DND-41 (cell line): ENCODE measurements around the gene CD99L2.
"Not testable (repeated sequence)": the region's sequence is repeated elsewhere in the genome, so short reads cannot be mapped to it uniquely, and the experiment has no call there.

Source experiments
- ATAC-seq: fragments of 200-7000 bp; cut with Tn5 transposase; 3 replicates; pipeline ENCODE4 v1.9.1; 2021; ENCODE audit warnings: low read depth; ENCODE audit not compliant: insufficient read depth
- DNase-seq: peaks from one replicate; pipeline ENCODE4 v3.0.0-alpha.2; 2020
- H2AFZ ChIP-seq: 2 replicates; pipeline ENCODE4 v1.6.0; 2012; ENCODE audit warnings: low read depth, low read length
- H3K27ac ChIP-seq: 2 replicates; pipeline ENCODE4 v1.5.1; 2012; ENCODE audit warnings: low read length, inconsistent platforms
- H3K27me3 ChIP-seq: fragments of 200-600 bp; sonication (generic); 2 replicates; pipeline ENCODE4 v1.6.0; 2012; ENCODE audit warnings: low read length, mild to moderate bottlenecking, inconsistent platforms; ENCODE audit not compliant: insufficient read depth, poor library complexity
- H3K36me3 ChIP-seq: 2 replicates; pipeline ENCODE4 v1.5.1; 2012; ENCODE audit warnings: low read length, inconsistent platforms; ENCODE audit not compliant: insufficient read depth
- H3K4me1 ChIP-seq: 2 replicates; pipeline ENCODE4 v1.5.1; 2012; ENCODE audit warnings: mild to moderate bottlenecking, low read length; ENCODE audit not compliant: insufficient read depth
- H3K4me2 ChIP-seq: 2 replicates; pipeline ENCODE4 v1.6.0; 2012; ENCODE audit warnings: mild to moderate bottlenecking, moderate library complexity, low read length, inconsistent platforms; ENCODE audit not compliant: insufficient read depth
- H3K4me3 ChIP-seq, 2 experiments: fragments of 200-600 bp in 1 of 2; shearing (Covaris generic) in 1 of 2; 2 replicates each; pipeline ENCODE4 v1.5.1; 2012 to 2016; ENCODE audit warnings: inconsistent platforms in 2 of 2, low read length in 2 of 2, mild to moderate bottlenecking in 2 of 2, low read depth in 1 of 2, moderate library complexity in 1 of 2
- H3K79me2 ChIP-seq: 2 replicates; pipeline ENCODE4 v1.6.0; 2012; ENCODE audit warnings: low read length, inconsistent platforms; ENCODE audit not compliant: insufficient read depth
- H3K9ac ChIP-seq: 2 replicates; pipeline ENCODE4 v1.6.0; 2012; ENCODE audit warnings: low read depth, mild to moderate bottlenecking, inconsistent platforms, low read length, moderate library complexity
- H3K9me3 ChIP-seq: 2 replicates; pipeline ENCODE4 v1.5.1; 2012; ENCODE audit warnings: low read length, moderate library complexity, mild to moderate bottlenecking, inconsistent platforms; ENCODE audit not compliant: insufficient read depth, severe bottlenecking
- H4K20me1 ChIP-seq: 2 replicates; pipeline ENCODE4 v1.6.0; 2012; ENCODE audit warnings: low read length; ENCODE audit not compliant: insufficient read depth
- EZH2 ChIP-seq: IDR thresholded peaks from 3 replicates; pipeline ENCODE4 v1.6.1; 2012; ENCODE audit warnings: borderline replicate concordance, low read depth, mild to moderate bottlenecking, moderate library complexity, low read length, inconsistent platforms; ENCODE audit not compliant: severe bottlenecking
- TF ChIP-seq, protein P1 (sequence below): IDR thresholded peaks from 2 replicates; pipeline ENCODE4 v1.5.1; 2012; ENCODE audit warnings: borderline replicate concordance, low read length, moderate library complexity, mild to moderate bottlenecking; ENCODE audit not compliant: poor library complexity, severe bottlenecking; ENCODE audit errors: extremely low read depth

CD99L2 gene

DNA sequence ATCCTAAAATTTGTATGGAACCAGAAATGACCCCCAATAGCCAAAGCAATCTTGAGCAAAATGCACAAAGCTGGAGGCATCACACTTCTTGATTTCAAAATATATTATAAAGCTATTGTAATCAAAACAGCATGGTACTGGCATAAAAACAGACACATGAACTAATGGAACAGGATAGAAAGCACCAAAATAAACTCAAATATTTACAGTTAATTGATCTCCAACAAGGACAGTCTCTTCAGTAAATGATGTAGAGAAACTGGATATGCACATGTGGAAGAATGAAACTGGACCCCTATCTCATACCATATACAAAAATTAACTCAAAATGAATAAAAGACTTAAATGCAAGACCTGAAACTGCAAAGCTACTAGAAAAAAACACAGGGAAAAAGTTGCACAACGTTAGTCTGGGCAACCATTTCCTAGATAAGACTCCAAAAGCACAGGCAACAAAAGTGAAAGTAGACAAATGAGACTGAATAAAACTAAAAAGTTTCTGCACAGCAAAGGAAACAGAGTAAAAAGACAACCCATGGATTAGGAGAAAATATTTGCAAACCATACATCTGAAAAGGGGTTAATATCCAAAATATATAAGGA, 64.9 kb downstream of the CD99L2 start:
- Histone ChIP-seq H3K79me2 (no peaks in the 10 kb centered on the region), H3K27ac (no peak overlapping the region), H3K27me3 (no peaks in the 10 kb centered on the region), H4K20me1 (no peaks in the 10 kb centered on the region), H3K36me3 (peaks cover 6% of the 10 kb centered on the region; the same call in 1 of the 2 replicates), H3K4me2 (no peak overlapping the region), H2AFZ (no peak overlapping the region), H3K4me3 (no peak overlapping the region), H3K9me3 (no peaks in the 10 kb centered on the region), H3K9ac (no peak overlapping the region), H3K4me1 (no peaks in the 10 kb centered on the region)
- no peak for ATAC-seq
- no peak for DNase-seq
- TF ChIP-seq, protein P1, sequence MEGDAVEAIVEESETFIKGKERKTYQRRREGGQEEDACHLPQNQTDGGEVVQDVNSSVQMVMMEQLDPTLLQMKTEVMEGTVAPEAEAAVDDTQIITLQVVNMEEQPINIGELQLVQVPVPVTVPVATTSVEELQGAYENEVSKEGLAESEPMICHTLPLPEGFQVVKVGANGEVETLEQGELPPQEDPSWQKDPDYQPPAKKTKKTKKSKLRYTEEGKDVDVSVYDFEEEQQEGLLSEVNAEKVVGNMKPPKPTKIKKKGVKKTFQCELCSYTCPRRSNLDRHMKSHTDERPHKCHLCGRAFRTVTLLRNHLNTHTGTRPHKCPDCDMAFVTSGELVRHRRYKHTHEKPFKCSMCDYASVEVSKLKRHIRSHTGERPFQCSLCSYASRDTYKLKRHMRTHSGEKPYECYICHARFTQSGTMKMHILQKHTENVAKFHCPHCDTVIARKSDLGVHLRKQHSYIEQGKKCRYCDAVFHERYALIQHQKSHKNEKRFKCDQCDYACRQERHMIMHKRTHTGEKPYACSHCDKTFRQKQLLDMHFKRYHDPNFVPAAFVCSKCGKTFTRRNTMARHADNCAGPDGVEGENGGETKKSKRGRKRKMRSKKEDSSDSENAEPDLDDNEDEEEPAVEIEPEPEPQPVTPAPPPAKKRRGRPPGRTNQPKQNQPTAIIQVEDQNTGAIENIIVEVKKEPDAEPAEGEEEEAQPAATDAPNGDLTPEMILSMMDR = no peak
- no peak for TF ChIP-seq EZH2

DNA sequence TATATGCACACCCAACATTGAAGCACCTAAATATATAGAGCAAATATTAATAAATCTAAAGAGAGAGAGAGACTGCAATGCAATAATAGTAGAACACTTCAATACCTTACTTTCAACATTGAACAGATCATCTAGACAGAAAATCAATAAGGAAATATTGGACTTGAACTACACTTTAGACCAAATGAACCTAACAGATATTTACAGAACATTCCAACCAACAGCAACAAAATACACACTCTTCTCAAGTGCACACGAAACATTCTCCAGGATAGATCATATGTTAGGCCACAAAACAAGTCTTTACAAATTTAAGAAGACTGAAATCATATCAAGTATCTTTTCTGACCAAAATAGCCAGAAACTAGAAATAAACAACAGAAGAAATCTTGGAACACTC, 66.6 kb downstream of the CD99L2 start:
- Histone ChIP-seq H3K27me3 (no peaks in the 10 kb centered on the region), H3K9ac (no peak overlapping the region), H3K27ac (no peak overlapping the region), H2AFZ (no peak overlapping the region), H3K9me3 (no peaks in the 10 kb centered on the region), H3K4me1 (no peaks in the 10 kb centered on the region), H3K79me2 (no peaks in the 10 kb centered on the region), H3K4me3 (no peak overlapping the region), H3K36me3 (peaks cover 8% of the 10 kb centered on the region; the same call in 1 of the 2 replicates), H4K20me1 (no peaks in the 10 kb centered on the region), H3K4me2 (no peak overlapping the region)
- DNase-seq (no peak), ATAC-seq (no peak)
- TF ChIP-seq, protein P1 = no peak
- no peak for TF ChIP-seq EZH2

DNA sequence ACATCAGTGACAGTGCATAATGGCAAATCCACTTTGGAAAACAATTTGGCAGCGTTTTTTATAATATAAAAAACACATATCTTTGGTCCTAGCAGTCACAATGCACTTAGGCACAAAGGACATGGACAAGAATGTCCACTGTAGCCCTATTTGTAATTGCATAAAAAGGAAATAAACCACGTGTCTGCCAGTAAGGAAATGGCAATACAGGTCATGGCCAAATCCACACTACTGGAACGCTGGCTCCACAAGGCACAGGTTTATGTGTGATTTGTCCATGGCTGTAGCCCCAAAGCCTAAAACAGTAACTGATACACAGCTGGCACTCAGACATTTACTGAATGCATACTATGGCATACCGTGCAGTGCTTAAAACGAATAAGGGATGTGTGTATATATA, 69.7 kb downstream of the CD99L2 start:
- Histone ChIP-seq H3K27ac (no peak overlapping the region), H3K4me2 (no peak overlapping the region), H3K9ac (no peak overlapping the region), H4K20me1 (no peaks in the 10 kb centered on the region), H3K9me3 (no peaks in the 10 kb centered on the region), H3K4me3 (no peak overlapping the region), H3K4me1 (no peaks in the 10 kb centered on the region), H2AFZ (no peak overlapping the region), H3K27me3 (no peaks in the 10 kb centered on the region), H3K36me3 (peaks cover 8% of the 10 kb centered on the region; the same call in 1 of the 2 replicates), H3K79me2 (no peaks in the 10 kb centered on the region)
- no peak for TF ChIP-seq EZH2
- TF ChIP-seq, protein P1 = no peak
- DNase-seq = no peak
- no peak for ATAC-seq

DNA sequence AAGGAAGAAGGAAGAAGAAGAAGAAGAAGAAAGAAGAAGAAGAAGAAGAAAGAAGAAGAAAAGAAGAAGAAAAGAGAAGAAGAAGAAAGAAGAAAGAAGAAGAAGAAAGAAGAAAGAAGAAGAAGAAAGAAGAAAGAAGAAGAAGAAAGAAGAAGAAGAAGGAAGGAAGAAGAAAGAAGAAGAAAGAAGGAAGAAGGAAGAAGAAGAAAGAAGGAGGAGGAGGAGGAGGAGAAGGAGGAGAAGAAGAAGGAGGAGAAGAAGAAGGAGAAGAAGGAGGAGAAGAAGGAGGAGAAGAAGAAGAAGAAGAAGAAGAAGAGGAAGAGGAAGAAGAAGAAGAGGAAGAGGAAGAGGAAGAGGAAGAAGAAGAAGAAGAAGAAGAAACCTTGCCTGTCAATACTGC, 74.1 kb downstream of the CD99L2 start:
- H4K20me1 ChIP-seq, H2AFZ ChIP-seq, H3K36me3 ChIP-seq, H3K27ac ChIP-seq, H3K4me2 ChIP-seq, H3K4me3 ChIP-seq, H3K27me3 ChIP-seq, H3K9ac ChIP-seq, H3K79me2 ChIP-seq, DNase-seq, H3K9me3 ChIP-seq, H3K4me1 ChIP-seq, ATAC-seq: not testable (repeated sequence)

DNA sequence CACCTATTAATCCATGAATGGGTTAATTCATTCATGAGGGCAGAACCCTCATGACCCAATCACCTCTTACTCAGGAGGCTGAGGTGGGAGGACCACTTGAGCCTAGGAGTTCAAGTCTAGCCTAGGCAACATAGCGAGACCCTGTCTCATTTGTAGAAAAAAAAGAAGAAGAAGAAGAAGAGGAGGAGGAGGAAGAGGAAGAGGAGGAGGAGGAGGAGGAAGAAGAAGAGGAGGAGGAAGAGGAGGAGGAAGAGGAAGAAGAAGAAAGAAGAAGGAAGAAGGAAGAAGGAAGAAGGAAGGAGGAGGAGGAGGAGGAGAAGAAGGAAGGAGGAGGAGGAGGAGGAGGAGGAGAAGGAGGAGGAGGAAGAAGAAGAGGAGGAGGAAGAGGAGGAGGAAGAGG, 74.6 kb downstream of the CD99L2 start:
- not testable (repeated sequence) for H3K9me3 ChIP-seq, H3K27me3 ChIP-seq, H4K20me1 ChIP-seq, ATAC-seq, H3K9ac ChIP-seq, H3K4me1 ChIP-seq, H3K4me3 ChIP-seq, H3K36me3 ChIP-seq, H3K4me2 ChIP-seq, H2AFZ ChIP-seq, DNase-seq, H3K27ac ChIP-seq, H3K79me2 ChIP-seq
